HG03565 (cell line): ENCODE measurements around the gene C17orf107.
"Not testable (repeated sequence)": the region's sequence is repeated elsewhere in the genome, so short reads cannot be mapped to it uniquely, and the experiment has no call there.

Experiments
- ATAC-seq: cut with Tn5 transposase; IDR thresholded peaks from one replicate; pipeline ENCODE4 v1.9.1; 2021; ENCODE audit warnings: mild to moderate bottlenecking, moderate library complexity; ENCODE audit not compliant: unreplicated experiment

The C17orf107 gene

GRCh38 chr17:4898927-4899326 is 409 bp upstream of the C17orf107 start:
- ATAC-seq, result no peak

- ATAC-seq, result no peak
Observed at GRCh38 chr17:4900231-4901107, 1.1 kb downstream of the C17orf107 start.

GRCh38 chr17:4901108-4901647 is 1.8 kb downstream of the C17orf107 start:
- no peak for ATAC-seq

GRCh38 chr17:4901648-4902344 is 2.5 kb downstream of the C17orf107 start:
- ATAC-seq, result no peak

- ATAC-seq, result no peak
Observed at GRCh38 chr17:4902540-4902939, 3.2 kb downstream of the C17orf107 start.

GRCh38 chr17:4903051-4903818 is 3.9 kb downstream of the C17orf107 start, which contains the start of gene CHRNE:
TSS of gene CHRNE (minus strand) at chr17:4903098. CDS start at chr17:4903063, 35 bp downstream.
- ATAC-seq, result no peak

GRCh38 chr17:4906642-4907041 is 7.3 kb downstream of the C17orf107 start:
- ATAC-seq, result not testable (repeated sequence)

- ATAC-seq, result no peak
Observed at GRCh38 chr17:4908301-4908700, 9.0 kb downstream of the C17orf107 start.

GRCh38 chr17:4908711-4909496 is 9.6 kb downstream of the C17orf107 start:
- ATAC-seq, result no peak

- no peak for ATAC-seq
Observed at GRCh38 chr17:4913994-4914393, 14.7 kb downstream of the C17orf107 start.

GRCh38 chr17:4914551-4914950 is 15.2 kb downstream of the C17orf107 start:
- not testable (repeated sequence) for ATAC-seq

GRCh38 chr17:4919511-4920047 is 20.2 kb downstream of the C17orf107 start:
- ATAC-seq, result no peak

- no peak for ATAC-seq
Observed at GRCh38 chr17:4920351-4921048, 21.2 kb downstream of the C17orf107 start.

GRCh38 chr17:4921320-4921719 is 22.0 kb downstream of the C17orf107 start:
- ATAC-seq, result no peak

GRCh38 chr17:4926577-4927335 is 27.4 kb downstream of the C17orf107 start:
- not testable (repeated sequence) for ATAC-seq

- ATAC-seq, result no peak
Observed at GRCh38 chr17:4928881-4929280, 29.5 kb downstream of the C17orf107 start.

- ATAC-seq, result no peak
Observed at GRCh38 chr17:4931963-4932362, 32.6 kb downstream of the C17orf107 start, which contains the start of gene GP1BA. TSS of gene GP1BA (plus strand) at chr17:4932277. CDS start at chr17:4932605, 328 bp downstream.

GRCh38 chr17:4932756-4933155 is 33.4 kb downstream of the C17orf107 start:
- ATAC-seq, result no peak
